ENCODE measurements around the gene KRT33A.

The KRT33A gene

GRCh38 chr17:41315204-41315794 is 35.3 kb downstream of the KRT33A start, which contains the start of gene KRTAP17-1:
Gene KRTAP17-1 (minus strand): TSS chr17:41315710. CDS start chr17:41315650, 60 bp downstream.
- TF ChIP-seq CTCF (IDR thresholded peaks at IDR 0.05), result no peak

- TF ChIP-seq CTCF (IDR thresholded peaks at IDR 0.05), result no peak
Measured at GRCh38 chr17:41311111-41311510, 39.5 kb downstream of the KRT33A start.

- no peak for TF ChIP-seq CTCF (IDR thresholded peaks at IDR 0.05)
Measured at GRCh38 chr17:41308918-41309359, 41.7 kb downstream of the KRT33A start, which contains the start of gene KRTAP16-1. Gene KRTAP16-1 (minus strand): TSS chr17:41309309. CDS start chr17:41309253, 56 bp downstream.

- TF ChIP-seq CTCF (IDR thresholded peaks at IDR 0.05), result no peak
Measured at GRCh38 chr17:41308251-41308917, 42.2 kb downstream of the KRT33A start.

- no peak for TF ChIP-seq CTCF (IDR thresholded peaks at IDR 0.05)
Measured at GRCh38 chr17:41307647-41308046, 43.0 kb downstream of the KRT33A start.

GRCh38 chr17:41304091-41304490 is 46.5 kb downstream of the KRT33A start:
- no peak for TF ChIP-seq CTCF (IDR thresholded peaks at IDR 0.05)

GRCh38 chr17:41302981-41303380 is 47.6 kb downstream of the KRT33A start:
- TF ChIP-seq CTCF (IDR thresholded peaks at IDR 0.05), result no peak

All from LNCAP (cell line).